ENCODE results near the gene SLC12A7. TPM values are rescaled to one million over a fixed set of nuclear protein-coding genes. Genes with fewer than 3 reads are reported as not detected.
A peak's percentile ranks its signal among the peaks of the same experiment; 100 is the strongest.
"Not testable (repeated sequence)": the region's sequence is repeated elsewhere in the genome, so short reads cannot be mapped to it uniquely, and the experiment has no call there.

The SLC12A7 gene
- total RNA-seq (12.2 TPM), polyA plus RNA-seq (23.5 TPM)
- long read RNA-seq, donor 1: 0 reads
- long read RNA-seq, donor 2: 0 reads
- long read RNA-seq, donor 3, partial matches to known transcripts: 7 of 7 reads
- long read RNA-seq, donor 3, other reads (novel, unspliced or antisense): 0 of 7 reads
- long read RNA-seq, donor 4, full-length matches to known transcripts: 3 of 3 reads
- long read RNA-seq, donor 4, partial matches to known transcripts: 0 of 3 reads
- long read RNA-seq, donor 4, other reads (novel, unspliced or antisense): 0 of 3 reads
- long read RNA-seq, donor 5, full-length matches to known transcripts: 4 of 4 reads
- long read RNA-seq, donor 5, partial matches to known transcripts: 0 of 4 reads
- long read RNA-seq, donor 5, other reads (novel, unspliced or antisense): 0 of 4 reads
- long read RNA-seq, donor 6, full-length matches to known transcripts: 1 of 1 reads
- long read RNA-seq, donor 6, partial matches to known transcripts: 0 of 1 reads
- long read RNA-seq, donor 6, other reads (novel, unspliced or antisense): 0 of 1 reads
- long read RNA-seq, donor 7, full-length matches to known transcripts: 1 of 1 reads
- long read RNA-seq, donor 7, partial matches to known transcripts: 0 of 1 reads
- long read RNA-seq, donor 7, other reads (novel, unspliced or antisense): 0 of 1 reads
- long read RNA-seq, donor 8, full-length matches to known transcripts: 1 of 1 reads
- long read RNA-seq, donor 8, partial matches to known transcripts: 0 of 1 reads
- long read RNA-seq, donor 8, other reads (novel, unspliced or antisense): 0 of 1 reads
- long read RNA-seq, donor 9, full-length matches to known transcripts: 1 of 1 reads
- long read RNA-seq, donor 9, partial matches to known transcripts: 0 of 1 reads
- long read RNA-seq, donor 9, other reads (novel, unspliced or antisense): 0 of 1 reads
- long read RNA-seq, donor 10, partial matches to known transcripts: 16 of 17 reads
- long read RNA-seq, donor 10, other reads (novel, unspliced or antisense): 0 of 17 reads

DNA sequence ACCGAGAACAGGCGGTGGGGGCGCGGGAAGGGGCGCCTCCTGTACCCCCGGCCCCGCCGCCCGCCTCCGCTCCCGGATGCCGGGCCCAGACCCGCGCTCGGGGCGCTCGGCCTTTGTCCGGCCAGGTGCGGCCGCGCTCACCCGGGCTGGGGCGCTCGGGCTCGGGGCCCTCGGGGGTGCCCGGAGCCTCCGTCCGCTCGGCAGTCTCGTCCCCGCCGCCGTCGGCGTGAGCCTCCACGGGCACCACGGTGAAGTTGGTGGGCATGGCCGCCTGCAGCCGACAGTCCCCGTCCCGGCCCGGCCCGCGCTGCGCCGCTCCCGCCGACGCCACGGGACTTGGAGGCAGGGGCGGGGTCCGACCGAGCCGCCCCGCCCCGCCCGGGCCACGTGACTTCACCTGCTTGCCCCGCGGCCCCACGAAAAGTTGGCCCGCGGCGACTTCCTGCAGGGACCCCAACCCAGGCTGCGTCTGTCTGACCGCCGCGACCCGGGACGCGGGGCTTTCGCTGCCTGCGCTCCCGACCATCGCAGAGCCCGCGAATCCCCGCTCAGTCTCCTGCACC is at the start of gene SLC12A7:
SLC12A7 (minus strand) TSS at position 337 of the 563 bp plus-strand sequence; CDS start at position 265, 72 bp downstream.
- 1% methylated on average over 79 of the region's 79 CpGs for WGBS
- Histone ChIP-seq H3K27me3 (ENCODE audit: control insufficient read depth in 2 of 2, insufficient read depth in 1 of 2, low read length in 1 of 2) (peaks cover 0 to 9% of the 10 kb centered on the region in 2 donors), H3K4me1 (ENCODE audit: control insufficient read depth in 2 of 2, insufficient read depth in 2 of 2, low read length in 2 of 2) (peaks cover 42 to 80% of the 10 kb centered on the region in 2 donors), H3K27ac (ENCODE audit: low read depth in 1 of 2, low read length in 1 of 2) (peak within 1 kb of the TSS; percentile 57 to 62), H3K9me3 (ENCODE audit: control insufficient read depth in 2 of 2, insufficient read depth in 1 of 2, low read length in 1 of 2) (peaks cover 0 to 5% of the 10 kb centered on the region in 2 donors), H3K36me3 (ENCODE audit: control insufficient read depth in 2 of 2, insufficient read depth in 2 of 2, low read length in 1 of 2) (no peaks in the 10 kb centered on the region), H3K4me3 (ENCODE audit: low read length in 2 of 2) (peak within 1 kb of the TSS; percentile 73 to 82)
- peak in 4 of 9 donors; percentile 55 to 77 (median 66) for DNase-seq (ENCODE audit: low read depth in 6 of 9, low spot score in 9 of 9)

DNA sequence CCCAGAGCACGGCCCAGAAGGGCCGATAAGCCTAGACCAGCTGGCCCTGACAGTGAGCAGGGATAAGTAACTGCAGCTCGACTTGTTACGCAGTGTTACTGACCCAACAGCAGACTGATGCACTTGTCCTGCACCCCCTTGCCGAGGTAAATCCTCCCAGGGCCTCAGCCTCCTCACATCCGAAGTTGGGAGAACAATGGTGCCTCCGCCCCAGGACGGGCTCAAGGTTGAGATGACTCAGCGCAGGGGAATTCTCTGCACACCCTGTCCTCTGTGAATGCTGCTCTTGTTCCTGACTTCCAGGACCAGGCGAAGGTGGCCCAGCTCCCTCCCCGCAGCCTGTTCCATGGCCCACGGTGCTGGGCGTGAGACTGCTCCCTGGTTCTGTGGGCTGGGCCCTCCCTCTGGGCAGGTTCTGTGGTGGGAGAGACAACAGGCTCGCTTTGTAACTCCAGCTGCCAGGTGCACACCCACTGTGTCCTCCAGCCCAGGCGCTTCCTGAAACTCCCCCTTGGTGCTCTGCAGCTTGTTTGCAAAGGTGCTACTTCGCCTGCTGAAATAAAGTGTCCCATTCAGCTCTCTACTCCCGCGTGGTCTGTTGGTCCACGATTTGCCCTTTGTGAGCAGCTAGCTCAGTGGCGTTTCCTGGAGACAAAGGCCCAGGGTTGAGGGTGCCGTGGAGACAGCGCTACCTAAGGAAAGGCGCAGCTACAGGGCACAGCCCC is 49.4 kb upstream of the SLC12A7 start:
- Histone ChIP-seq H3K36me3 (ENCODE audit: control insufficient read depth in 2 of 2, insufficient read depth in 2 of 2, low read length in 1 of 2) (no peaks in the 10 kb centered on the region), H3K9me3 (ENCODE audit: control insufficient read depth in 2 of 2, insufficient read depth in 1 of 2, low read length in 1 of 2) (peaks cover 5 to 15% of the 10 kb centered on the region in 2 donors), H3K4me3 (ENCODE audit: low read length in 2 of 2) (no peak overlapping the region), H3K27ac (ENCODE audit: low read depth in 1 of 2, low read length in 1 of 2) (no peak overlapping the region), H3K4me1 (ENCODE audit: control insufficient read depth in 2 of 2, insufficient read depth in 2 of 2, low read length in 2 of 2) (peaks cover 4 to 7% of the 10 kb centered on the region in 2 donors), H3K27me3 (ENCODE audit: control insufficient read depth in 2 of 2, insufficient read depth in 1 of 2, low read length in 1 of 2) (peaks cover 14 to 62% of the 10 kb centered on the region in 2 donors)
- WGBS: 80% methylated on average over 23 of the region's 23 CpGs
- DNase-seq (ENCODE audit: low read depth in 6 of 9, low spot score in 9 of 9): peak in 1 of 9 donors; percentile 33

DNA sequence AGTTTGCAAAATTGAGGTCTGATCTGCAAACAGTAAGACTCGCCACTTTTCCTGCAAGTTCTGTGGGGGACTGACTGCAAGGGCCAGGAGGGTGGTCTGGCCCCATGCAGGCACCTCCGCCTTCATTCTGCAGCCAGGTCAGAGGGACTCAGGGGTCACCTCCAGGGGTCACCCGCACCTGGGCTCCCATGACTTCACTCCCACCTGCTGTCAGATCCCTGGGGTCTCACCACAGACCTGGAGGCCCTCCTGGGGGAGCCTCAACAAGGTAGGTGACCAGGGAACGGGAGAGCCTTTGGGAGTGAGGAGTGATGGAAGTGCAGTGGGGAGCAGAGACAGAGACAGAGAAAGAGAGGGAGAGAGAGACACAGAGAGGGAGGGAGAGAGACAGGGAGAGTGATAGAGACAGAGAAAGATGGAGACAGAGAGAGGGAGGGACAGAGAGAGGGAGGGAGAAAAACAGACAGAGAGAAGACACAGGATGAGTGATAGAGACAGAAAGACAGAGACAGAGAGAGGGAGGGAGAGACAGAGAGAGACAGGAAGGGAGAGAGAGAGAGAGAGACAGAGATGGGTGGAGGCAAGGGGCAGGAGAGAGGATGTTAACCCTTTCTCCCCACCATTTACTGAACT is 48.0 kb upstream of the SLC12A7 start:
- Histone ChIP-seq H3K4me3 (ENCODE audit: low read length in 2 of 2) (no peak overlapping the region), H3K4me1 (ENCODE audit: control insufficient read depth in 2 of 2, insufficient read depth in 2 of 2, low read length in 2 of 2) (peaks cover 4 to 7% of the 10 kb centered on the region in 2 donors), H3K9me3 (ENCODE audit: control insufficient read depth in 2 of 2, insufficient read depth in 1 of 2, low read length in 1 of 2) (peaks cover 5 to 16% of the 10 kb centered on the region in 2 donors), H3K36me3 (ENCODE audit: control insufficient read depth in 2 of 2, insufficient read depth in 2 of 2, low read length in 1 of 2) (no peaks in the 10 kb centered on the region), H3K27me3 (ENCODE audit: control insufficient read depth in 2 of 2, insufficient read depth in 1 of 2, low read length in 1 of 2) (peaks cover 27 to 68% of the 10 kb centered on the region in 2 donors), H3K27ac (ENCODE audit: low read depth in 1 of 2, low read length in 1 of 2) (no peak overlapping the region)
- DNase-seq (ENCODE audit: low read depth in 6 of 9, low spot score in 9 of 9): no peak
- WGBS: 87% methylated on average over 4 of the region's 4 CpGs

DNA sequence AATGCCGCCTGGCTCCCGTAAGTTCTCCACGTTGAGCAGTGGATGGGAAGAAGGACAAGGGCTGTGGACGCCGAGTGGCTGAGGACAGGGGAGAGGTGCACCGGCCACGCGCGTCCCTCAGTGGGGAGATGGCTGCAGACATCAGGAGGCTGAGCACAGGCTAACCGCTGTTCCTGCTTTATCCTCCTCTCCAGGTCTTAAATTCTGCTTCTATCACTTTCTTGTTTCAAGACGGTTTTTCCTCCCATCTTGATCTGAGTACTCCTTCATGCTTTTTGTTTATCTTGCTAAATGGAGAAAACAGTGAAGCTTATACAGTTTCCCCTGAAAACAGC is 47.4 kb upstream of the SLC12A7 start:
- H3K27me3 ChIP-seq (ENCODE audit: control insufficient read depth in 2 of 2, insufficient read depth in 1 of 2, low read length in 1 of 2): peaks cover 32 to 69% of the 10 kb centered on the region in 2 donors
- H3K4me1 ChIP-seq (ENCODE audit: control insufficient read depth in 2 of 2, insufficient read depth in 2 of 2, low read length in 2 of 2): peaks cover 4 to 7% of the 10 kb centered on the region in 2 donors
- WGBS: 89% methylated on average over 11 of the region's 11 CpGs
- DNase-seq (ENCODE audit: low read depth in 6 of 9, low spot score in 9 of 9): no peak
- no peak overlapping the region for H3K27ac ChIP-seq (ENCODE audit: low read depth in 1 of 2, low read length in 1 of 2)
- peaks cover 5 to 16% of the 10 kb centered on the region in 2 donors for H3K9me3 ChIP-seq (ENCODE audit: control insufficient read depth in 2 of 2, insufficient read depth in 1 of 2, low read length in 1 of 2)
- no peak overlapping the region for H3K4me3 ChIP-seq (ENCODE audit: low read length in 2 of 2)
- H3K36me3 ChIP-seq (ENCODE audit: control insufficient read depth in 2 of 2, insufficient read depth in 2 of 2, low read length in 1 of 2): no peaks in the 10 kb centered on the region

DNA sequence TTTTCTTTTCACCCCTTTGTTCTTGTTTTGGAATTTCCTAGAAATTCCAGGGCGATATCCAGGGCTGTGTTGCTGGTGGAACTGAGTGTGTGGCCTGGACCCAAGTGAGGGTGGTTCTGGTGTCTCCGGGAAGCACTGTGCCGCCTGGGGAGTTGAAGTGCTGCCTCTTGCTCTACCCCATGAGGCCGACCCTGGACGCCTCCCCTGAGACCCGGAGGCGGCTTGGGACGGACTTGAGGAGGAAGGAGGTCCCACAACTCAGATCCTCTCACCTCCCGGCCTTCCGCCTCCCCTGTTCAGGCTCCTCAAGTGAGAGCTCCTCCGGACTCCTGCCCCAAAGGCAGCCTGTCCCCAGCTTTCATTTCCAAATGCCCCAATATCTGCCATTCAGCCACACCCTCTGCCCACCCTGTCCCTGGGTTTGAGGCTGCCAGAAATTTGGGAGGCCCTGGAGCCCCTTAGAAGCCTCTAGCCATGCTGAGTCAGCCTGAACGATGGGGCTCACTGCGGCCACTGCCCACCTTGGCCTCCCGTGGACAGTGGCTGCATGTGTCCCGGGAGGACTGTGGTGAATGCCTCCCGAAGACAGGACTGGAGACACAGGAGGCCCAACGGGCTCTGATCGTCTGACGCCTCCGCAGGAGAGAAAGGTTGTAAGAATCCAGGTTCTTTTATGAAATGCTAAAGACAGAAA is 46.9 kb upstream of the SLC12A7 start:
- no peak overlapping the region for H3K4me3 ChIP-seq (ENCODE audit: low read length in 2 of 2)
- H3K9me3 ChIP-seq (ENCODE audit: control insufficient read depth in 2 of 2, insufficient read depth in 1 of 2, low read length in 1 of 2): peaks cover 5 to 16% of the 10 kb centered on the region in 2 donors
- no peak overlapping the region for H3K27ac ChIP-seq (ENCODE audit: low read depth in 1 of 2, low read length in 1 of 2)
- H3K27me3 ChIP-seq (ENCODE audit: control insufficient read depth in 2 of 2, insufficient read depth in 1 of 2, low read length in 1 of 2): peaks cover 35 to 71% of the 10 kb centered on the region in 2 donors
- H3K4me1 ChIP-seq (ENCODE audit: control insufficient read depth in 2 of 2, insufficient read depth in 2 of 2, low read length in 2 of 2): peaks cover 4 to 7% of the 10 kb centered on the region in 2 donors
- DNase-seq (ENCODE audit: low read depth in 6 of 9, low spot score in 9 of 9): no peak
- WGBS: 89% methylated on average over 20 of the region's 20 CpGs
- no peaks in the 10 kb centered on the region for H3K36me3 ChIP-seq (ENCODE audit: control insufficient read depth in 2 of 2, insufficient read depth in 2 of 2, low read length in 1 of 2)

DNA sequence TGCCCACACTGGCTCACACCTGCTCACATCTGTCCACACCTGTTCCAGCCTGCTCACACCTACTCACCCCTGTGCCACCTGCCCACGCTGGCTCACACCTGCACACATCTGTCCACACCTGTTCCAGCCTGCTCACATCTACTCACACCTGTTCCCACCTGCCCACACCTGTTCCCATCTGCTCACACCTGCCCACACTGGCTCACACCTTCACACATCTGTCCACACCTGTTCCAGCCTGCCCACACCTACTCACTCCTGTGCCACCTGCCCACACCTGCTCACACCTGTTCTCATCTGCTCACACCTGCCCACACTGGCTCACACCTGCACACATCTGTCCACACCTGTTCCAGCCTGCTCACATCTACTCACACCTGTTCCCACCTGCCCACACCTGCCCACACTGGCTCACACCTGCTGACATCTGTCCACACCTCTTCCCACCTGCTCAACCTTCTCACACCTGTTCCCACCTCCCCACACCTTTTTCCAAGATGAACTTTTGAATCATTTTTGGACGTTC is 45.7 kb upstream of the SLC12A7 start:
- DNase-seq (ENCODE audit: low read depth in 6 of 9, low spot score in 9 of 9); H3K27ac ChIP-seq (ENCODE audit: low read depth in 1 of 2, low read length in 1 of 2); H3K4me3 ChIP-seq (ENCODE audit: low read length in 2 of 2); H3K4me1 ChIP-seq (ENCODE audit: control insufficient read depth in 2 of 2, insufficient read depth in 2 of 2, low read length in 2 of 2); H3K36me3 ChIP-seq (ENCODE audit: control insufficient read depth in 2 of 2, insufficient read depth in 2 of 2, low read length in 1 of 2): not testable (repeated sequence)
- Histone ChIP-seq H3K9me3 (ENCODE audit: control insufficient read depth in 2 of 2, insufficient read depth in 1 of 2, low read length in 1 of 2) (peaks cover 5 to 20% of the 10 kb centered on the region in 2 donors), H3K27me3 (ENCODE audit: control insufficient read depth in 2 of 2, insufficient read depth in 1 of 2, low read length in 1 of 2) (peaks cover 39 to 80% of the 10 kb centered on the region in 2 donors)
- 86% methylated on average over 2 of the region's 2 CpGs for WGBS

DNA sequence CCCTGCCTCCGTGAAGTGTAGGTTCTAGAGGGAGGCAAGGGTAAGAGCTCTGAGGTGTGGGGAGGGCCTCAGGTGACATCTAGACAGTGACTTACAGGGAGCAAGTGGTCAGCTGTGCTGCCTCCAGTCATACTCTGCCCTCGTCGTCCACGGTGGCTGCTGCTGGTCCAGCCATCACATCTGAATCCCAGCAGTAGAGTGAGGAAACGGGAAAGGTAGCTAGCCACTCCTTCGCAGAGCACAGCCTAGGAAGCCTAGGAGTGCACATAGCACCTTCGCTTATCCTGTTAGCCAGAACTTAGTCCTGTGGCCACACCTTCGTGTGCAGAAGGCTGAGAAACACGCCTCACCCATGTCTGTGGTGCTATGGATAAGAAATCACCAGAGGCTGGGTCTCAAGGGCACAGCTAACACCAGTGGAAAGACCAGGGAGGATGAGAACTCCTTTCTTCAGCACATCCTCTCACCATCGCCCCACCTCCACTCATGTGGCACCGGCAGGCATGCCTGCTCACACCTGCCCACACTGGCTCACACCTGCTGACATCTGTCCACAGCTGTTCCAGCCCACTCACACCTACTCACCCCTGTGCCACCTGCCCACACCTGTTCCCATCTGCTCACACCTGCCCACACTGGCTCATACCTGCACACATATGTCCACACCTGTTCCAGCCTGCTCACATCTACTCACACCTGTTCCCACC is 45.0 kb upstream of the SLC12A7 start:
- H3K9me3 ChIP-seq (ENCODE audit: control insufficient read depth in 2 of 2, insufficient read depth in 1 of 2, low read length in 1 of 2): peaks cover 5 to 20% of the 10 kb centered on the region in 2 donors
- H3K36me3 ChIP-seq (ENCODE audit: control insufficient read depth in 2 of 2, insufficient read depth in 2 of 2, low read length in 1 of 2): no peaks in the 10 kb centered on the region
- no peak overlapping the region for H3K4me3 ChIP-seq (ENCODE audit: low read length in 2 of 2)
- WGBS: 96% methylated on average over 11 of the region's 11 CpGs
- peaks cover 4 to 7% of the 10 kb centered on the region in 2 donors for H3K4me1 ChIP-seq (ENCODE audit: control insufficient read depth in 2 of 2, insufficient read depth in 2 of 2, low read length in 2 of 2)
- peaks cover 39 to 86% of the 10 kb centered on the region in 2 donors for H3K27me3 ChIP-seq (ENCODE audit: control insufficient read depth in 2 of 2, insufficient read depth in 1 of 2, low read length in 1 of 2)
- no peak for DNase-seq (ENCODE audit: low read depth in 6 of 9, low spot score in 9 of 9)
- H3K27ac ChIP-seq (ENCODE audit: low read depth in 1 of 2, low read length in 1 of 2): no peak overlapping the region
